Stimulated activated naive CD8-positive, alpha-beta T cell treated with anti-CD3 and anti-CD28 coated beads, Interleukin-15, Interleukin-2, amounts not matched to agents 100 ng/mL and 50 ng/mL, for 24 hours (primary cell): ENCODE results near the gene SBSN.
A peak's percentile ranks its signal among the peaks of the same experiment; 100 is the strongest.

Experiments used
- H3K27ac Mint-ChIP-seq: one replicate; pipeline ENCODE4 v1.8.0; 2021; ENCODE audit warnings: mild to moderate bottlenecking, mixed read lengths
- H3K27me3 Mint-ChIP-seq: one replicate; pipeline ENCODE4 v1.8.0; 2021; ENCODE audit warnings: mixed read lengths
- H3K36me3 Mint-ChIP-seq: one replicate; pipeline ENCODE4 v1.8.0; 2021; ENCODE audit warnings: low read depth, mixed read lengths
- H3K4me1 Mint-ChIP-seq: one replicate; pipeline ENCODE4 v1.8.0; 2021; ENCODE audit warnings: low read depth, mixed read lengths
- H3K4me3 Mint-ChIP-seq: one replicate; pipeline ENCODE4 v1.8.0; 2021; ENCODE audit warnings: mild to moderate bottlenecking, mixed read lengths
- H3K9me3 Mint-ChIP-seq: one replicate; pipeline ENCODE4 v1.8.0; 2021; ENCODE audit warnings: mixed read lengths

Gene SBSN

DNA sequence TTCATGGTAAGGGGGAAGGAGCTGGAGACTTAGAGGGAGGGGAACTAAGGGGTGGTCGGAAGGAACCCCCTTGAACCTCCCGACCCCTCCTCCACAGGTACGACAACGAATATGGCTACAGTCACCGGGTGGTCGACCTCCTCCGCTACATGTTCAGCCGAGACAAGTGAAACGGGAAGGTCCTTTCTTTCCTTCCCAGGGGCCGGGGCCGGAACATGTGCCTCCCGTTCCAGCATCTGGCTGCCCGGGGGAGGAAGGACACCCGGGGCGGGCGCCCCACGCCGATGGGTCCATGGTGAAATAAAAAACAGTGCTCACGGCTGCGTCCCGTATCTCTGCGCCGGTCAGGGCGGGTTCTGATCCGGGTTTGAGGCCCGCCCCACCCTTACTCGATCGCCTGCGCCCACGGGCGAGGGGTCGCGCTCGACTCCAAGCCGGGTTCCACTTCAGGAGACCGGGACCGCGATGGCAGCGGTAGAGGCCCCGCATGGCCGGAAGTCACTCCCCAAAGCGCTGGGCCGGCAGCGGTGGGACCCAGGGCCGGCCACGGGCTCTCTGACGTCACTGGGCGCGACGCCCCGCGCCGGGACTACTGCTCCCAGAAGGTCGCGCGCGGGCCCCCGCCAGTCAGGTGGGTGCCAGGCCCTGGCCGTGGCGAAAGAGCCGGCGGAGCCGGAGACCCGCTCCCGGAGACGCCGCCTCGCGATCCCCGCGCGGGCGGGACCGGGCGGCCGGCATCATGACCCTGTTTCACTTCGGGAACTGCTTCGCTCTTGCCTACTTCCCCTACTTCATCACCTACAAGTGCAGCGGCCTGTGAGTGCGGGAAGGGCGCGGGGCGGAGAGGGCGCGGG is 17.1 kb upstream of the SBSN start, which contains the start of gene TMEM147:
Gene TMEM147 (plus strand): TSS at position 626 of the 854 bp plus-strand sequence. CDS start 114 bp downstream, at position 740.
- Mint-ChIP-seq H3K36me3 (peaks cover 40% of the 10 kb centered on the region), H3K27ac (peak within 1 kb of the TSS; percentile 96), H3K4me3 (peak within 1 kb of the TSS; percentile 97), H3K4me1 (peaks cover 34% of the 10 kb centered on the region), H3K27me3 (no peaks in the 10 kb centered on the region), H3K9me3 (no peaks in the 10 kb centered on the region)

GRCh38 chr19:35544110-35544802 is 16.1 kb upstream of the SBSN start:
- peaks cover 41% of the 10 kb centered on the region for H3K36me3 Mint-ChIP-seq
- peaks cover 34% of the 10 kb centered on the region for H3K4me1 Mint-ChIP-seq
- H3K27ac Mint-ChIP-seq: peak overlapping the region; percentile 83
- H3K4me3 Mint-ChIP-seq: peak overlapping the region; percentile 97
- H3K27me3 Mint-ChIP-seq: no peaks in the 10 kb centered on the region
- no peaks in the 10 kb centered on the region for H3K9me3 Mint-ChIP-seq

DNA sequence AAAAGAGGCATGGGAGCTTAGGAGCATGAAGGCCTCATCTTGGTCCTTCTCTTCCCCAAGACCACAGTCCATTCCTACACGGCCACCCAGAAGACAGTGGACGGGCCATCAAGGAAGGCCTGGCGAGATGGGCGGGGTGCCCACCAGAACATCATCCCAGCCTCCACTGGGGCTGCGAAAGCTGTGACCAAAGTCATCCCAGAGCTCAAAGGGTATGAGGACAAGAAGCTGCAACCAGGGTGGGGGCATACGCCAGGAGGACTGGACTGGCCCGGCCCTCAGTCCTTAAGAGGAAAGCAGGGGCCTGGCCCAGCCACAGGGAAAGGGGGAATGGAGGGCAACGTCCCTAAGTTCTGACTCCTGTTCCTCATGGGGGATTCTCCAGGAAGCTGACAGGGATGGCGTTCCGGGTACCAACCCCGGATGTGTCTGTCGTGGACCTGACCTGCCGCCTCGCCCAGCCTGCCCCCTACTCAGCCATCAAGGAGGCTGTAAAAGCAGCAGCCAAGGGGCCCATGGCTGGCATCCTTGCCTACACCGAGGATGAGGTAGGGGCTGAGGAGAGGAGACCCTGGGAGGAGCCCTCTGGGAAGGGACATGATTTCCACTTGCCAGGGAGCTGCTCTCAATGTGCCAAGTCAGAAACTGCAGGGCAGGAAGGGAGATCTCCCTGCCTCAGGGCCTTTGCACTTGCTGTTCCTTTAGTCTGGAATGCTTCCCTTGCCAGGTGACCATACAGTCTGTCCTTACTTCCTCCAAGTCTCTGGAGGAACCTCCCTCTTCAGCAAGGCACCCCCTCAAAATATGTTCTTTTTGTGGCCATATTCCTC is 15.4 kb upstream of the SBSN start:
- Mint-ChIP-seq H3K27ac (peak overlapping the region; percentile 83), H3K27me3 (no peaks in the 10 kb centered on the region), H3K4me1 (peaks cover 31% of the 10 kb centered on the region), H3K9me3 (no peaks in the 10 kb centered on the region), H3K4me3 (peak overlapping the region; percentile 97), H3K36me3 (peaks cover 40% of the 10 kb centered on the region)

GRCh38 chr19:35542209-35542608 is 14.1 kb upstream of the SBSN start:
- H3K9me3 Mint-ChIP-seq: no peaks in the 10 kb centered on the region
- H3K27me3 Mint-ChIP-seq: no peaks in the 10 kb centered on the region
- H3K4me3 Mint-ChIP-seq: no peak overlapping the region

GRCh38 chr19:35540356-35540927 is 12.3 kb upstream of the SBSN start:
- peaks cover 27% of the 10 kb centered on the region for H3K36me3 Mint-ChIP-seq

More at GRCh38 chr19:35542209-35542608, 14.1 kb upstream of the SBSN start:
- Mint-ChIP-seq H3K4me1 (peaks cover 26% of the 10 kb centered on the region), H3K27ac (no peak overlapping the region), H3K36me3 (peaks cover 31% of the 10 kb centered on the region)

GRCh38 chr19:35539850-35540249 is 11.7 kb upstream of the SBSN start:
- Mint-ChIP-seq H3K4me1 (peaks cover 10% of the 10 kb centered on the region), H3K27me3 (peaks cover 2% of the 10 kb centered on the region), H3K4me3 (no peak overlapping the region), H3K36me3 (peaks cover 26% of the 10 kb centered on the region), H3K27ac (no peak overlapping the region), H3K9me3 (no peaks in the 10 kb centered on the region)

More at GRCh38 chr19:35540356-35540927, 12.3 kb upstream of the SBSN start:
- Mint-ChIP-seq H3K4me3 (no peak overlapping the region), H3K9me3 (no peaks in the 10 kb centered on the region), H3K27ac (peak overlapping the region; percentile 9), H3K4me1 (peaks cover 11% of the 10 kb centered on the region), H3K27me3 (no peaks in the 10 kb centered on the region)

DNA sequence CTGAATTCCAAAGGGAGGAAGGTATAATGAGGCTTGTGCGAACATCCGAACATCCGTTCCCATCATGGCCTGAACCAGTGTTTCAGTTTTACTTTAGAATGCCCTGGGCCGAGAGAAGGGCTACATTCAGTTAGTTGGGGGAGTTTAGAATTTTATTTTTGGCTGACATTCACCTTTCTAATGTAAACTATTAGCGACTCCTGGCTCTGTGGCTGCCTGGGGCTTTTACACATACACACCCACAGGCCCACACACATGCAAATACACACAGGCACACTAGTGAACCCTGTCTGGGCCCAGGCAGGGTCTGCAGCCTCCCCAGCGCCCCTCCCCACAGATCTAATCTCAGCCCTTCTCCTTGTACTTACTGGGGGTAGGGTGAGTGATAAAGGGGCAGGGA is 11.2 kb upstream of the SBSN start:
- H3K27me3 Mint-ChIP-seq: peaks cover 3% of the 10 kb centered on the region
- H3K36me3 Mint-ChIP-seq: peaks cover 21% of the 10 kb centered on the region
- H3K9me3 Mint-ChIP-seq: no peaks in the 10 kb centered on the region
- H3K4me3 Mint-ChIP-seq: no peak overlapping the region
- H3K27ac Mint-ChIP-seq: no peak overlapping the region
- peaks cover 4% of the 10 kb centered on the region for H3K4me1 Mint-ChIP-seq

DNA sequence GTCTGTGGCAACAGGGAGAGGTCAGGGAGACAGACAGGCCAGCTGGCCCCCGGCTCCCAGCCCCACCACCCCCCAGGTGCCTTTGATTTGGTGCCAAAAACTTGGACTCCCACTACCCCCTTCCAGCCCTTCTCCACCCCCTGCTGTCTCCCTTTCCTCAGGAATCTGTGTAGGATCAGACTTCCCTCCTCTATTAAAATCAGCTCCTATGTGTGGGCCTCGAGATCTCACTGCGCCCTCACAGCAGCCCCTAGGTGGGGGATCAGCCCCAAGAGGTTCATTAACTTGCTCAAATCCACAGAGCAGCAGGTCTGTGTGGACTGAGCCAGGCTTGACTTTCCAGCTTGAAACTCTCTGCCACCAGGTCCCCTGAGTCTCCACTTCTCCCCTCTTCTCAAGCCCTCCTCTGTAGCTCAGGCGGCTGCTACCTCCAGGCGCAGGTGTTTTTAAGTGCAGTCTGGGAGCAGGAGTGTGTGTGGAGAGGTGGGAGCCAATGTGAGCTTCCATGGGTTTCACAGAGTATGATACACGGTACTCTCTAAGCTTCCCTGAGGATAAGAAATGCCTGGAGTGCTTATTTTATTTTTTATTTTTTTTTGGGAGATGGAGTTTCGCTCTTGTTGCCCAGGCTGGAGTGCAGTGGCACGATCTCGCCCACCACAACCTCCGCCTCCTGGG is 6.8 kb upstream of the SBSN start:
- no peaks in the 10 kb centered on the region for H3K36me3 Mint-ChIP-seq
- no peaks in the 10 kb centered on the region for H3K9me3 Mint-ChIP-seq
- H3K27ac Mint-ChIP-seq: no peak overlapping the region
- H3K4me3 Mint-ChIP-seq: no peak overlapping the region
- H3K4me1 Mint-ChIP-seq: peaks cover 19% of the 10 kb centered on the region
- H3K27me3 Mint-ChIP-seq: peaks cover 8% of the 10 kb centered on the region

GRCh38 chr19:35533822-35534392 is 5.8 kb upstream of the SBSN start:
- peak overlapping the region; percentile 28 for H3K4me3 Mint-ChIP-seq
- H3K36me3 Mint-ChIP-seq: no peaks in the 10 kb centered on the region
- peaks cover 19% of the 10 kb centered on the region for H3K4me1 Mint-ChIP-seq
- H3K27ac Mint-ChIP-seq: no peak overlapping the region
- peaks cover 14% of the 10 kb centered on the region for H3K27me3 Mint-ChIP-seq
- H3K9me3 Mint-ChIP-seq: no peaks in the 10 kb centered on the region

- peaks cover 19% of the 10 kb centered on the region for H3K4me1 Mint-ChIP-seq
- no peaks in the 10 kb centered on the region for H3K36me3 Mint-ChIP-seq
- H3K27me3 Mint-ChIP-seq: peaks cover 20% of the 10 kb centered on the region
- no peak within 1 kb of the TSS for H3K27ac Mint-ChIP-seq
- no peaks in the 10 kb centered on the region for H3K9me3 Mint-ChIP-seq
- peak within 1 kb of the TSS; percentile 28 for H3K4me3 Mint-ChIP-seq
Measured at GRCh38 chr19:35533201-35533821, 5.2 kb upstream of the SBSN start, which contains the start of gene GAPDHS. TSS of gene GAPDHS (plus strand) at chr19:35533456. CDS start at chr19:35533528, 72 bp downstream.

- Mint-ChIP-seq H3K27ac (no peak overlapping the region), H3K4me1 (peaks cover 19% of the 10 kb centered on the region), H3K9me3 (no peaks in the 10 kb centered on the region), H3K36me3 (no peaks in the 10 kb centered on the region), H3K27me3 (peaks cover 25% of the 10 kb centered on the region), H3K4me3 (no peak overlapping the region)
Measured at GRCh38 chr19:35531291-35531690, 3.2 kb upstream of the SBSN start.

- peaks cover 26% of the 10 kb centered on the region for H3K27me3 Mint-ChIP-seq
- H3K4me3 Mint-ChIP-seq: no peak overlapping the region
- peaks cover 19% of the 10 kb centered on the region for H3K4me1 Mint-ChIP-seq
- H3K27ac Mint-ChIP-seq: no peak overlapping the region
- no peaks in the 10 kb centered on the region for H3K9me3 Mint-ChIP-seq
- H3K36me3 Mint-ChIP-seq: no peaks in the 10 kb centered on the region
Measured at GRCh38 chr19:35529241-35530218, 1.4 kb upstream of the SBSN start.
